Fibroblast of the aortic adventitia (primary cell): ENCODE results near the gene SRI. TPM values are rescaled to one million over a fixed set of nuclear protein-coding genes. Genes with fewer than 3 reads are reported as not detected.
"Not testable (repeated sequence)": the region's sequence is repeated elsewhere in the genome, so short reads cannot be mapped to it uniquely, and the experiment has no call there.

Source experiments
- DNase-seq: peaks from one replicate; pipeline ENCODE4 v3.0.0-alpha.2; 2010; ENCODE audit warnings: low read depth
- H3K4me3 ChIP-seq: 2 replicates; pipeline ENCODE4 v1.5.1; 2011; ENCODE audit warnings: low read depth, mild to moderate bottlenecking, control low read depth, low read length, moderate library complexity
- CTCF ChIP-seq: IDR thresholded peaks from 2 replicates; pipeline ENCODE4 v1.5.1; 2011; ENCODE audit warnings: mild to moderate bottlenecking, low read length, control low read depth, inconsistent platforms; ENCODE audit not compliant: insufficient read depth
- total RNA-seq: library from RNA; depleted of rRNA; stranded (reverse); fragments of >200 nt; gene quantifications from 2 replicates; pipeline ENCODE4 v1.2.3, GENCODE V29; 2012; ENCODE audit warnings: low replicate concordance

SRI gene
- total RNA-seq, 1 donor, result 135 TPM

- no peak overlapping the region for H3K4me3 ChIP-seq
- DNase-seq, result no peak
- no peak for TF ChIP-seq CTCF
Observed at GRCh38 chr7:88167721-88168120, 52.1 kb downstream of the SRI start.

GRCh38 chr7:88167223-88167622, 52.6 kb downstream of the SRI start:
- no peak for TF ChIP-seq CTCF
- no peak for DNase-seq
- no peak overlapping the region for H3K4me3 ChIP-seq

GRCh38 chr7:88165697-88166096, 54.1 kb downstream of the SRI start:
- DNase-seq, result no peak
- TF ChIP-seq CTCF, result no peak

GRCh38 chr7:88159741-88160140, 60.1 kb downstream of the SRI start:
- H3K4me3 ChIP-seq, DNase-seq: not testable (repeated sequence)

More at GRCh38 chr7:88165697-88166096, 54.1 kb downstream of the SRI start:
- no peak overlapping the region for H3K4me3 ChIP-seq

- H3K4me3 ChIP-seq, result no peak overlapping the region
- DNase-seq, result no peak
- no peak for TF ChIP-seq CTCF
Observed at GRCh38 chr7:88156356-88156755, 63.5 kb downstream of the SRI start.

- no peak overlapping the region for H3K4me3 ChIP-seq
- TF ChIP-seq CTCF, result no peak
- no peak for DNase-seq
Observed at GRCh38 chr7:88155756-88156155, 64.1 kb downstream of the SRI start.

Other genes with a start within 250 kb of the SRI start
- gene STEAP4, start 86.9 kb upstream of the SRI start, total RNA-seq, result 1.8 and 2.1 TPM in 2 replicates